T-helper 22 cell (primary cell): ENCODE measurements around the gene HP1BP3.
"Not testable (repeated sequence)": the region's sequence is repeated elsewhere in the genome, so short reads cannot be mapped to it uniquely, and the experiment has no call there.

Experiments used
- DNase-seq: peaks from one replicate; pipeline ENCODE4 v3.0.0-alpha.2; 2020; ENCODE audit warnings: low read depth

The HP1BP3 gene

DNA sequence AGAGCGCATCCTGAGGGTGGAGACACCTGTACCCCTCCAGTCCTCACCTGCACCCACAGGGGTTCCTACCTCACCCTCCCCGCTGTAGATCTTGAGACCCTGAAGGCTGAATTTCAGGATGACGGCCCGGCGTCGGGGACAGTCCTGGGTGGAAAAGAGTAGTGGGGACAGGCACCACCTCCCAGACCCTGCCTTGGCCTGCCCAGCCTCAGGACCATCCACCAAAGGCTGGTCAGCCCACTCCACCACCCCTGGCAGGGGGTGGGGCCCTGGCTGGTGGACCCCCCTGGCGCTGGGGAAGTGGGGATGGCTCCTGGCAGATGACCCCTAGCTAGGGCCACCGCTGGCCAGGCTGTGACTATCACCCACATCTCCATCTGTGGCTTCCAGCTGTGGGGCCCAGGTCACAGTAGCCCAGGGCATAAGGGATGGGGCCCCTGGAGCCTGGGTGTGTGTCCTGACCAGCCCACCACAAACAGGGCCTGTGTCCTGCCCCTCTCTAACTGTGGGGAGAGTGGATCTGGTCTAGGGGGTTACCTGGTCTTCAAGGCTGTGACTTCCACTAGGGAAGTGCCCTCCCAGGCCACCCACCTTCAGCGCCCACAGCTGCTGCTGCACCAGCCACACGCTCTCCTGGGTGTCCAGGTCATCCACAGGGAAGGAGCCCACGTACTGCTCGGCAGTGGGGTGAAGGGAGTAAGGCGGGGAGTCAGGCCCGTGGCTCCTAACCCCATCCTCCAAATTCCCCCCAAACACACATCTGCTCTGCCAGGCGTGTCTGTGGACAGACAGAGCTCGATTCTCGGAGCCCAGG lies 60.0 kb downstream of the HP1BP3 start:
- DNase-seq, result no peak

DNA sequence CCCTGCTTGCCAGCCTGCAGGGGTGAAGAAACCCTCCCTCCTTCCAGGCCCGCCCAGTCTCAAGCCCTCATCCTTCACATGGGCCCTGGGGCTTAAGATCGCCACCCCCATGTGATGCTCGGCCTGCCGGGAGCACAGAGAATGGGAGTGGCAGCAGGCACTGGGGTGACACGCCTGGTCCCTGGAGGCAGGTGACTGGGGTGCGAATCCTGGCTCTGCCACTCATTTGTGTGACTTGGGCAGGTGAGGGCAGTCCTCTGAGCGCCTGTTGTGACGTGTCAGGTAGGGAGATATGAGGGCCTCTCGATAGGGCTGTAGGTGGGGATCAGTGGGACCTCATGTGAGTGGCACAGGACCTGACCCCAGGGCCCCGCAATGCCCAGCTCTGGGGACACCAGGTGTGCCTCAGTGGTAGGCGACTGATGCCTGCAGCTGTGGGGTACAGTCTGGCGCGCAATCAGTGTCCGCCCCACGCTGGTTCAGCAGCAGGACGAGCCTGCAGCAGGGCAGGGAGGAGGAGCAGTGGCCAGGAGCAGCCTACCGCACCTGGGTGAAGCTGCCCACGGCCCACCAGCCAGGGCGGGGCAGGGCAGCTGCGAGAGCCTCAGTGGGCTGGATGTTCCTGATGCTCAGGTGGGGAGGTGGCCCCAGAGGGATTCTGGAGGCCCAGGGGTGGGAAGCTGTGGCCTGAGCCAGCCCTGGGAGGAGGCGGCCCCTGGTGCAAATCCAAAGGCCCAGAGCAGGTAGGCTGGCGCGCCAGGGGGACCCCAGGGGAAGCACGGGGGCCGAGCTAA lies 60.8 kb downstream of the HP1BP3 start:
- no peak for DNase-seq

DNA sequence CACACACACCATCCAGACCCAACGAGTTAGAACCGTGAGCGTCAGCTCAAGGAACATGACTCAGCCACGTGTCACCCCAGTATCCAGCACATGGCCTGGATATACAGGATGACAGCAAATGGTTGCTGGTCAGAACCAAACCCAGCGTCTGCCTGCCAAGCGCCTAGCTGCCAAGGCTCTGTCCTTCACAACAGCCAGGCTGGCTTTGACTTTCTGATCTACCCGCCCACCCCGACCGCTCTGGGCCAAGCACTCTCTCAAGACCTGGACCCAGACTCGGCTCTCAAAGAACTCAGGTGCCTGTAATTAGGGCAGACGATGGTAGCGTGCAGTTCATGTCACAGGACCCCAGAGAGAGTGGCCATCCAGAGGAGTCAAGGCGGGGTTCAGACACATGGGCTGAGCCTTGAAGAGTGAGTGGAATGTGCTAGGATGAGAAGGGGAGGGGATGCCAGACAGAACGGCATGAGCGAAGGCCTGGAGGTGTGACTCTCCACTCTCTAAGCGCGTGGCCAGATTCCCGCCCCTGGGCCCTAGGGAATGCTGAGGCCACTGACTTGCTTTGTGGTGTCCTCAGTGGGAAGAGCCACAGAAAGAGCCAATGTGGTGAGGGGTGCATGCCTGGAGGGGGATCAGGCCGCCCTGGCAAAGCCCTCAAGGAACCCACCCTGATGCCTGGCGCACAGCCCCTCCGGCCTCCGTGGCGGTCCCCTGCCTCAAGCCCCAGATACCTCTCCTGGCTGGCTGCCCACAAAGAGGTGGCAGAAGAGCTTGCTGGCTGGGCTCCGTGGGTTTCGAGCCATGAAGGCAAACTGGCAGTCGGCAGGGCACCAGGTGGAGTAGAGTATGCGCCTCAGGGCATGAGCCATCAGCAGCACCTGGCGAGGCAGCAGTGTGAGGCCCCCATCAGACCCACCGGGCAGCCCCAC lies 61.7 kb downstream of the HP1BP3 start:
- DNase-seq, result no peak

GRCh38 chr1:20724364-20725188 lies 62.5 kb downstream of the HP1BP3 start:
- no peak for DNase-seq

- no peak for DNase-seq
These were observed 63.4 kb downstream of the HP1BP3 start for GRCh38 chr1:20723537-20724363.

- no peak for DNase-seq
These were observed 64.0 kb downstream of the HP1BP3 start for GRCh38 chr1:20723159-20723536.

GRCh38 chr1:20721117-20722061 lies 65.7 kb downstream of the HP1BP3 start:
- DNase-seq, result no peak

GRCh38 chr1:20720631-20721091 lies 66.4 kb downstream of the HP1BP3 start:
- DNase-seq, result no peak

GRCh38 chr1:20719871-20720620 lies 67.1 kb downstream of the HP1BP3 start:
- no peak for DNase-seq

DNA sequence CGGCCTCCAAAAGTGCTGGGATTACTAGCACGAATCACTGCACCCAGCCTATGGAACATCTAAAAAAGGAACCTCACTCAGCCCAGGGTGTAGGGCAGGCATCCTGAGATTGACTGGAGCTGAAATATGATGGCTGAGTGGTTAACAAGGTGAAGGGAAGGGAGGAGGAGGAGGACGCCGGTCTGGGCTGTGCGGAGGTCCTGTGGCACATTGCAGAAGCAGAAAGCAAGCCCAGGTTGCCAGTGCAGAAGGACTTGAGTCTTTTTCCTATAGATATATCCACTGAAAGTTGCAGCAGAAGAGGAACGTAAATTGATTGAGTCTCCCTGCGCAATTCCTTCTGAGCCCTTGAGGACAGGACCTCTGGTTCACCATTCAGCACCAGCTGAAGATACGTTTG lies 67.8 kb downstream of the HP1BP3 start:
- DNase-seq, result no peak

DNA sequence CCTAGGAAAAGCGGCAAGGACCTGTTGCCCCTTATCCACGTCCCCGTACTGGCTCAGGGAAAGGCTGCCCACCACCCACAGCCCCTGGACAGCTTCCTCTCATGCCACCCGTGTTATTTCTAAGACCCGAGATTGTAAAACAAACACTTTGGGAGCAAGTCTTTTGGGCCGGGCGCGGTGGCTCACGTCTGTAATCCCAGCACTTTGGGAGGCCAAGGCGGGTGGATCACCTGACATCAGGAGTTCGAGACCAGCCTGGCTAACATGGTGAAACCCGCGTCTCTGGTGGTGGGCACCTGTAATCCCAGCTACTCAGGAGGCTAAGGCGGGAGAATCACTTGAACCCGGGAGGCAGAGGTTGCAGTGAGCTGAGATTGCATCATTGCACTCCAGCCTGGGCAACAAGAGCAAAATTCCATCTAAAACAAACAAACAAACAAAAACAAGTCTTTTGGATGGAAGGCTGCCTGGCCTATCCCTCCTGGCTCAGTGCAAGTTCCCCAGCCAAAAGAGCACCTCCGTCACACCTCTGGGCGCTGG lies 68.7 kb downstream of the HP1BP3 start:
- DNase-seq, result not testable (repeated sequence)

DNA sequence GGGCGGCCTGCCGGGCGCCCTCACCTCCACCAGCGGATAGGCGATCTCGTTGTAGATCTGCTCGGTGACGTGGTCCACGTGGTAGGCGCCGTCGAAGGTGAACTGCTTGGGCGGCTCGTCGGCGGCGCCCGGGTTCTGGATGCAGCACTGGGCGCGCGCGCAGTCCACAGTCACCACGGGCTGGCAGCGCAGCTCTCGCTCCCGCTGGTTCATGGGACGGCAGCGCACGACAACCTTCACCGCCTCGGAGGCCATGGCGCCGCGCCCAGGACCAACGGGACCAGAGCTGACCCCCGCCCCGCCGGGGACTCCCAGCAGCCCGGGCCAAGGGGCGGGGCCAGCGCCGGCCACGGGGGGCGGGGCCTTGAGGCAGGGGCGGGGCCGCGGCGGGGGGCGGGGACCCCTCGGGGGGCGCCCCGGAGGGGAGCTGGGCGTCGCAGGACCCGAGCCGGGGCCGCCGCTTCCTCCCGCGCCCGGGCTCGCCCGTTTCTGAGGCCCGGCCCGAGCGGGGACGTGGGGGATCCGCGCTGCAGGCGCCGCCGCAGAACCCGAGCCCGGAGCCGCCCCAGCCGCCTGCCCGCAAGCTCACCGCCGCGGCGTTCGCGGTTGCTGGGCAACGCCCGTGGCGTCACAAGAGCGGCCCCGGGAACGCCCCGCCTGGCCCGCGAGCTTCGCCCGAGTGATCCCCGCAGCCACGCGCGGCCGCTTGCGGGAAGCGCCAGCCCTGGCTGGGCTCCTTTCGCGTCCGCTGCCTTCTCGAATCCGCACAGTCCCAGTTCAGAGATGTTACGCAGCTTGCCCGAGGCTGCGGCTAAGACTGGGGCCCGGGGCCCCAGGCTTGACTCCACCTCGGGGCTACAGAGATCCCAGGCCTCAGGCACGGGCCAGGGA lies 69.4 kb downstream of the HP1BP3 start, which contains the start of gene KIF17:
KIF17 (minus strand) TSS at position 556 of the 891 bp plus-strand sequence; CDS start at position 255, 301 bp downstream.
- DNase-seq, result peak; percentile 29

GRCh38 chr1:20716232-20716631 lies 70.9 kb downstream of the HP1BP3 start:
- DNase-seq, result no peak

- DNase-seq, result no peak
These were observed 71.7 kb downstream of the HP1BP3 start for GRCh38 chr1:20715406-20715805.

DNA sequence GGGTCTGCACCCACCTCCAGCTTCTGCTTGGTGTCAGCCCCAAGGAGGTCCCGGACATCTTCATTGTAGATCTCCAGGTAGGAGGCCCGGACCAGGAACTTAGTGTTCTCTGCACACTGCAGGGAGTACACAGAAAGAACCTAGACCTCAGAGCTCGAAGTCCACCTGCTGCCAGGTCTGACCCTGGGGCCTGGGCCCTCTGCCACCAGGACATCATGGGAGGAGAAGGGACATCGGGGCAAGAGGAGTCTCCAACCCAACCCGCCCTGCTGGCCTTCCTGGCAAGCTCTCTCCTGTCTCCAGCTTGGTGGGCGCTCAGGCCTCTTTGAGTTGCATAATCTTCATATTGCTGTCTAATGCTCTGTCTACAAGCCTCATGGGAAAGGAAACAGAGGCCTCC lies 73.7 kb downstream of the HP1BP3 start:
- DNase-seq, result no peak

DNA sequence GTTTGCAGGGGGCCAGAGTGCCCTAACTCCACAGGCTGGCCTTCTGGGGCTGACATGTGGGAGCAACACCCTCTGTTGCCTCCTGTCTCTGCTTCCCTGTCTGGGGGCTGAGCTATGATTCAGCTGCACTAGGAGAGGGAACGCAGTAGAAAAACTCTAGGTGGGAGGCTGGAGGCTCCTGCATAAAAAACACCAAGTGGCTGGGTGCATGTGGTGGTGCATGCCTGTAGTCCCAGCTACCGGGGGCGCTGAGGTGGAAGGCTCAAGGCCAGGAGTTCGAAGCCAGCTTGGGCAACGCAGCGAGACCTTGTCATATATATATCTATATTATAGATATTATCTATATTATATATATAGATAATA lies 74.9 kb downstream of the HP1BP3 start:
- DNase-seq, result no peak
